GM10266 (cell line): ENCODE data around the gene EFCAB5.
A peak's percentile ranks its signal among the peaks of the same experiment; 100 is the strongest.

ENCODE experiments used
- DNase-seq: peaks from one replicate; pipeline ENCODE4 v3.0.0; 2012; ENCODE audit errors: extremely low spot score
- TF ChIP-seq, protein P1 (sequence below): IDR thresholded peaks from 2 replicates; pipeline ENCODE4 v1.5.1; 2012; ENCODE audit warnings: mild to moderate bottlenecking, low read depth; ENCODE audit not compliant: control insufficient read depth, insufficient read depth; ENCODE audit errors: missing control alignments

EFCAB5 gene

DNA sequence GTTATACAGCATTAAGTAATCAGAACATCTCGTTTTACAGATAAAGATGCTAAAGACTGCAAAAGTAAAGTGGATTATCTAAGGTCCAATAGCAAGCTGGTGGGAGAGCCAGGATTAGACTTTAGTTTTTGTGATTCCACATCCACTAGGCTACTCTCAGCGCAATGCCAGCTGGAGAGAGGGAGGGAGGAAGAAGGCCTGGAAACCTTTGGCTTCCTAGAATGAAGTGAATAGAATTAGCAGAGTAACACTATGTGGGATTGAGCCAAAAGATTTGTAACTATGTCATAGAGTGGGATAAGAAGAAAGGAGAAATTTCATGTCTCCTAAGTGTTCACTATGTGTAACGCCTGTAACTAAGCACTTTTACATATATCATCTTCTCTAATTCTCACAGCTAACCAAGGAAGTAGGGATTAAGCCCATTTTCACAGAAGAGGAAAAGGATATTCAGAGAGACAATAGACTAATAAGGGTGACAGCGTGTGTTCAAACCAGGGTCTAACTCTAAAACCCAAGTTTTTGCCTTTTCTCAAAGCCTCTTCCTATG, 149.8 kb downstream of the EFCAB5 start:
- no peak for DNase-seq
- TF ChIP-seq, protein P1, sequence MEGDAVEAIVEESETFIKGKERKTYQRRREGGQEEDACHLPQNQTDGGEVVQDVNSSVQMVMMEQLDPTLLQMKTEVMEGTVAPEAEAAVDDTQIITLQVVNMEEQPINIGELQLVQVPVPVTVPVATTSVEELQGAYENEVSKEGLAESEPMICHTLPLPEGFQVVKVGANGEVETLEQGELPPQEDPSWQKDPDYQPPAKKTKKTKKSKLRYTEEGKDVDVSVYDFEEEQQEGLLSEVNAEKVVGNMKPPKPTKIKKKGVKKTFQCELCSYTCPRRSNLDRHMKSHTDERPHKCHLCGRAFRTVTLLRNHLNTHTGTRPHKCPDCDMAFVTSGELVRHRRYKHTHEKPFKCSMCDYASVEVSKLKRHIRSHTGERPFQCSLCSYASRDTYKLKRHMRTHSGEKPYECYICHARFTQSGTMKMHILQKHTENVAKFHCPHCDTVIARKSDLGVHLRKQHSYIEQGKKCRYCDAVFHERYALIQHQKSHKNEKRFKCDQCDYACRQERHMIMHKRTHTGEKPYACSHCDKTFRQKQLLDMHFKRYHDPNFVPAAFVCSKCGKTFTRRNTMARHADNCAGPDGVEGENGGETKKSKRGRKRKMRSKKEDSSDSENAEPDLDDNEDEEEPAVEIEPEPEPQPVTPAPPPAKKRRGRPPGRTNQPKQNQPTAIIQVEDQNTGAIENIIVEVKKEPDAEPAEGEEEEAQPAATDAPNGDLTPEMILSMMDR = no peak

DNA sequence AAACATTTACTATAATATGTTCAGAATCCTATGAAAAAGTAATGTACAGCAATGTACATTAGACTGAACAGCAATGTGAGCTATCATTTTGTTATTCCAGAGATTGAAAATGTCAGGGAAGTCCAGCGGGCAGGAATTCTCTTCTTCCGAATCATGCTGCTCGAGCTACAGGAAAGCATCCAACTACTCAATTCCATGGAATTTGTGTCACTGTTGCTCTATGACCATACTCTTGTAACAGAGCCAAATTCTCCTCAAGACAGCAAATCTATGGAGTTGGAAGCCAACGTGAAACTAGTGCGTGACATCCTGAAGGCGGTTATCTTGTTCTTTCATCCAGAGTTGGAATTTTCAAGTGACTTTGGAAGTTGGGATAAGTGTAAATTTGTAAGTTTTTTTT, 150.3 kb downstream of the EFCAB5 start:
- TF ChIP-seq, protein P1 = no peak
- DNase-seq = no peak

DNA sequence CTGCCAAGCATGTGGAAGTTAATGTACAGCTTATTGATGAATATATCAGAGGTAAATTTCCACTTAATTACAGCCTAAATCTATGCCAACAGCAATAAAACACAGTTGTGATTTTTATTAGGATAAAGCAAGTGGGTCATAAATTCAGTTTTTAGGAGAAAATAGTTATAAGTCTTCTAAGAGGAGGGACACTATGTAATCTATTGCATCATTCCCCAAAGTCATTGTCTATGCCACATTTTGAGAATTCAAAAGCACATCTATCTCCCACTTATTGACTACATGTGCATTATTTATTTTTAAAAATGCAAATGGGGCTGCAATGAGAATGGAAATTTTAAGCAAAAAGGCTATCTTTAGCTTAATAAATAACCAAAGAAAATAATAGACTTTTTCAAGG, 151.5 kb downstream of the EFCAB5 start:
- no peak for DNase-seq
- TF ChIP-seq, protein P1 = no peak

DNA sequence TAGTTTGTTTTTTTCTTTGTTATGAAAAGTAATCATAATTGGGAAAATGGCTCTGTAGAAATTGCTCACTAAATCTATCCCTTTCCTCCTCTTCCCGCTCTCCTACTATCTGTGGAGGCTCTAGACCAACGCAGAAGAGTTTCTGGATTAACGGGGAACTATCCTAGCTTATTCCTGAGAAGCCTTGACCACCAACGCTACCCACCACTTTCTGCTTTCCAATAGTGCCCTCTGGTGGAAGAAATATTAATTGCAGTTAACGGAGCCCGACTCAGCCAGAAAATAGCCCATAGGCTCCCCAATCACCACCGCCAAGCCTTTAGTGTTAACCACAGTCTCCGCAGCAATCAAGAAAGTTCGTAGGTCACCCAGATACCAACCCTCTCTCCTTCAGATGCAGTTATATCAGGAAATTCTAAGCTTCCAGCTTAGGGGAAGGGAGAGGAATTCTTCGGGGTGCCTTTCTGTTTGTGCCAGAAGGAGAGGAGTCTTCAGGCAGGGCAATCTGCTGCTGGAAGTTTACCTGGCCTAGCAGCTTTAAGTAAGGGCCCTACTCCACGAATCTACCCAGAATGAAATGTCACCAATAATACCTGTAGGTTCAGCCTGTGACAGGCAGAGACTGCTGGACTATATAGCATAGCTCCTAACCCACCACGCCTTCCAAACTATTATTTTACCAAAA, 152.2 kb downstream of the EFCAB5 start:
- TF ChIP-seq, protein P1 = peak; percentile 84
- peak; percentile 67 for DNase-seq

DNA sequence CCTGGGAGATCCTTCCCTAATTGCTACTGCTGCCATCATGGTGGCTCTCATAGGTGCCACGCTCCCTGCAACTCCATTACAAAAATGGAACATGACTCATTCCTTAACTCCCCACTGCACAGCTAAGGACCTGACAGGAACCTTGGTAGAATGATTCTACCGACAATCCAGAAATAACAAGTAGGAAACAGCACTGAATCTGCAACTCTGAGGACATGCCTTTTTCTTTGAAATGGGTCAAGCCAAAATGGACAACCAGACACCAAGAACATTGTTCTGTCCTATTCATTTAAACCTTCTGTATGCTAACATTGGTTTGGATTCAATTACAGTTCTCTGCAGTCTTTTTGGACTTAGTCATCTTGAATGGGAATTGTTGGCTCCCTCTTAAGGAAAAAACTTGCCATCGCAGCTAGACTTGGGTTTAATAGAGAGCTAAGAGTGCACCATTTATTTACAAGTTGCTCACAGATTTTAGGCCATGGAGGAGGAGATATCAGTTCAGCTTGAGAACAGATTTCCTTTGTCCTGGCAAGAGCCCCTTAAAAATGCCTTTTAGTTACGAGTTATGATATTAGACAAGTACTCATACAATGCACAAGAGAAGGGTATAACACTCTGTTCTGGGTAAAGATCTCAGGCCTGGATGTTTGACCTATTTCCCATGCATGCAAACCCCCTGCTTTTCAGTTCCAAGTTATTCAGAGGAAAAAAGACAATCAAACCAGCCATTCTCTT, 154.2 kb downstream of the EFCAB5 start:
- TF ChIP-seq, protein P1 = peak; percentile 33
- DNase-seq = peak; percentile 19

DNA sequence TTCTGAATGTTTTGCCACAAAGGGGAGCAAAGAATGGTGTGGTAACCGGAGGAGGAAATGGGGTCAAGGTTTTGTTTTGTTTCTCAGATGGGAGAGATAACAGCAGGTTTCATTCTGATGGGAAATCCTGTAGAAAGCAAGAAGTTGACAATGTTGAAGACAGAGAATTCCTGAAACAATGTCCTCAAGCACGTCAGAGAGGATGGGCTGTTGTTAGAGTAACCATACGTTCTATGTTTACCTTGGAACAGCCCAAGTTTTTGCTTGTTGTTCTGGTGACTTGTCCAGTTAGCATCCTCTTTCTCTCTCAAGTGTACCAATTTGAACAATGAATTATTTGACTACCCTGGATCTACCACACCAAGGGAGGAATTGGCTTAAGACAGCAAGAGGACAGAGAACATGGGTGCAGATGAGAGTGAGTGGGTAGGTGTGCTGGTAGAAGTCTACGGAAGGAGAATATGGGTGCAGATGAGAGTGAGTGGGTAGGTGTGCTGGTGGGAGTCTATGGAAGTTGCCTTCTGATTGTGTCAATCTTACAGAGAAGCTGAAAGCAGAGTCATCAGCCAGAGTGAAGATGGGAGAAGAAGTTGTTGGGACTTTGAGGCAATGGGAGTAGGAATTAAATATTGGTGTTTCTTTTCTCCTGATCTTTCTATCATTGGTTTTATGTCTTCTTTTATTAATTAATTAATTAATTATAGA, 160.4 kb downstream of the EFCAB5 start:
- DNase-seq = no peak
- TF ChIP-seq, protein P1 = no peak
